Upper lobe of left lung (tissue), 6 donors: ENCODE data around the gene SNAI1. TPM values are rescaled to one million over a fixed set of nuclear protein-coding genes. Genes with fewer than 3 reads are reported as not detected.
A peak's percentile ranks its signal among the peaks of the same experiment; 100 is the strongest.
"Not testable (repeated sequence)": the region's sequence is repeated elsewhere in the genome, so short reads cannot be mapped to it uniquely, and the experiment has no call there.

ENCODE experiments used
- ATAC-seq, 2 donors: fragments of 200-7000 bp; cut with Tn5 transposase; one replicate each; pipeline ENCODE4 v1.9.1; 2022; ENCODE audit warnings: mild to moderate bottlenecking in 2 of 2, moderate library complexity in 2 of 2; ENCODE audit not compliant: low FRiP score in 2 of 2
- DNase-seq, 2 donors: peaks; one replicate each; pipeline ENCODE4 v3.0.0-alpha.2; 2019 to 2020
- H3K27ac ChIP-seq, 4 donors: fragments of 200-600 bp; sonication (generic); one replicate each; pipeline ENCODE4 v1.5.1; 2016 to 2019
- H3K27me3 ChIP-seq, 4 donors: fragments of 200-600 bp; sonication (generic); one replicate each; pipeline ENCODE4 v1.5.1; 2017 to 2019
- H3K36me3 ChIP-seq, 4 donors: fragments of 200-600 bp; sonication (generic); one replicate each; pipeline ENCODE4 v1.5.1; 2016 to 2019
- H3K4me1 ChIP-seq, 4 donors: fragments of 200-600 bp; sonication (generic); one replicate each; pipeline ENCODE4 v1.5.1; 2018 to 2019
- H3K4me3 ChIP-seq, 4 donors: fragments of 200-600 bp; sonication (generic); one replicate each; pipeline ENCODE4 v1.5.1; 2017 to 2019; ENCODE audit warnings: mild to moderate bottlenecking in 2 of 4, moderate library complexity in 1 of 4
- H3K9me3 ChIP-seq, 4 donors: fragments of 200-600 bp; sonication (generic); one replicate each; pipeline ENCODE4 v1.5.1; 2018 to 2019
- CTCF ChIP-seq, 6 experiments: fragments of 450-650 bp in 4 of 6; fragments of 200-600 bp in 2 of 6; sonication (generic) in 2 of 6; IDR thresholded peaks; one replicate each; pipeline ENCODE4 v1.5.1; 2016 to 2019; ENCODE audit warnings: antibody characterized with exemption in 6 of 6
- EP300 ChIP-seq, 4 donors: sonication (generic); formaldehyde crosslinking; IDR thresholded peaks; one replicate each; pipeline ENCODE4 v1.5.1; 2017; ENCODE audit warnings: antibody characterized with exemption in 4 of 4, control low read depth in 2 of 4
- POLR2A ChIP-seq, 4 donors: fragments of 450-650 bp; IDR thresholded peaks; one replicate each; pipeline ENCODE4 v1.5.1; 2016 to 2017; ENCODE audit warnings: antibody characterized with exemption in 4 of 4, mild to moderate bottlenecking in 2 of 4
- POLR2AphosphoS5 ChIP-seq, 2 donors: sonication (generic); formaldehyde crosslinking; IDR thresholded peaks; one replicate each; pipeline ENCODE4 v1.5.1; 2017; ENCODE audit warnings: antibody characterized with exemption in 2 of 2
- WGBS, 2 donors: methylation state at CpG; one replicate each; pipeline ENCODE4 v1.1.5; 2017 to 2018; 5-methylcytosine and 5-hydroxymethylcytosine counted together
- total RNA-seq, 6 donors: library from RNA; depleted of rRNA in 4 of 6; stranded (reverse); fragments of >200 nt in 4 of 6; gene quantifications; one replicate each; pipeline versions ENCODE4 v1.1.0 to v1.2.1, GENCODE V29; 2016 to 2021
- donor health status: DM: no; HTN: no; CAD: no; lungs with moderate emphysema.
- donor health status: DM: no; HTN: yes; CAD: no; lungs with severe emphysema.

The SNAI1 gene
- total RNA-seq, 6 donors from 2014 or later: 3.9 to 11.0 (median 5.1) TPM

- Histone ChIP-seq H3K27ac (peak overlapping the region in 1 of 4 donors; percentile 3), H3K27me3 (peaks cover 0 to 5% (median under 1%) of the 10 kb centered on the region in 4 donors), H3K4me1 (peaks cover 0 to 34% (median 10%) of the 10 kb centered on the region in 4 donors), H3K9me3 (no peaks in the 10 kb centered on the region), H3K4me3 (no peak overlapping the region), H3K36me3 (no peaks in the 10 kb centered on the region)
- ATAC-seq: peak in 1 of 2 donors; percentile 11
- no peak for DNase-seq
- WGBS, 2 donors: 53 to 72% methylated on average over 7 of the region's 7 CpGs
- no peak for TF ChIP-seq CTCF (IDR thresholded peaks at IDR 0.05)
- no peak for TF ChIP-seq EP300 (IDR thresholded peaks at IDR 0.05)
- no peak for TF ChIP-seq POLR2AphosphoS5 (IDR thresholded peaks at IDR 0.05)
- TF ChIP-seq POLR2A (IDR thresholded peaks at IDR 0.05): no peak
Measured at GRCh38 chr20:50005471-50005981, 22.7 kb downstream of the SNAI1 start.

GRCh38 chr20:50007369-50007768 is 24.6 kb downstream of the SNAI1 start:
- peaks cover 0 to 33% (median 10%) of the 10 kb centered on the region in 4 donors for H3K4me1 ChIP-seq
- TF ChIP-seq EP300 (IDR thresholded peaks at IDR 0.05) (no peak), POLR2A (IDR thresholded peaks at IDR 0.05) (no peak), CTCF (IDR thresholded peaks at IDR 0.05) (no peak), POLR2AphosphoS5 (IDR thresholded peaks at IDR 0.05) (no peak)
- H3K4me3 ChIP-seq: no peak overlapping the region
- DNase-seq (no peak), ATAC-seq (no peak)
- WGBS, 2 donors: 95% methylated on average over 2 of the region's 2 CpGs
- no peaks in the 10 kb centered on the region for H3K36me3 ChIP-seq
- no peaks in the 10 kb centered on the region for H3K9me3 ChIP-seq
- H3K27ac ChIP-seq: no peak overlapping the region
- peaks cover 0 to 5% (median under 1%) of the 10 kb centered on the region in 4 donors for H3K27me3 ChIP-seq

GRCh38 chr20:50008007-50008406 is 25.2 kb downstream of the SNAI1 start:
- Histone ChIP-seq H3K27me3 (peaks cover 0 to 5% (median under 1%) of the 10 kb centered on the region in 4 donors), H3K36me3 (no peaks in the 10 kb centered on the region), H3K4me3 (no peak overlapping the region), H3K9me3 (no peaks in the 10 kb centered on the region), H3K4me1 (peaks cover 0 to 27% (median 8%) of the 10 kb centered on the region in 4 donors), H3K27ac (no peak overlapping the region)
- 87% methylated on average over 3 of the region's 3 CpGs for WGBS, 2 donors
- TF ChIP-seq CTCF (IDR thresholded peaks at IDR 0.05) (no peak), POLR2AphosphoS5 (IDR thresholded peaks at IDR 0.05) (no peak), POLR2A (IDR thresholded peaks at IDR 0.05) (no peak), EP300 (IDR thresholded peaks at IDR 0.05) (no peak)
- no peak for DNase-seq
- ATAC-seq: no peak

- DNase-seq: no peak
- peaks cover 0 to 20% (median 5%) of the 10 kb centered on the region in 4 donors for H3K4me1 ChIP-seq
- TF ChIP-seq EP300 (IDR thresholded peaks at IDR 0.05): no peak
- no peak overlapping the region for H3K4me3 ChIP-seq
- WGBS, 2 donors: 40 to 42% methylated on average over 40 to 51 of the region's 71 CpGs
- H3K27me3 ChIP-seq: peaks cover 0 to 5% (median under 1%) of the 10 kb centered on the region in 4 donors
- no peaks in the 10 kb centered on the region for H3K36me3 ChIP-seq
- ATAC-seq: no peak
- no peak overlapping the region for H3K27ac ChIP-seq
- H3K9me3 ChIP-seq: no peaks in the 10 kb centered on the region
Measured at GRCh38 chr20:50009521-50010454, 27.0 kb downstream of the SNAI1 start.

- not testable (repeated sequence) for H3K27ac ChIP-seq, H3K4me3 ChIP-seq, ATAC-seq, H3K4me1 ChIP-seq, DNase-seq, H3K36me3 ChIP-seq, H3K27me3 ChIP-seq, H3K9me3 ChIP-seq
- WGBS, 2 donors: 78 to 84% methylated on average over 2 to 3 of the region's 3 CpGs
Measured at GRCh38 chr20:50011597-50011996, 28.8 kb downstream of the SNAI1 start.
